ENCODE results near the gene CRTC2.

The CRTC2 gene

DNA sequence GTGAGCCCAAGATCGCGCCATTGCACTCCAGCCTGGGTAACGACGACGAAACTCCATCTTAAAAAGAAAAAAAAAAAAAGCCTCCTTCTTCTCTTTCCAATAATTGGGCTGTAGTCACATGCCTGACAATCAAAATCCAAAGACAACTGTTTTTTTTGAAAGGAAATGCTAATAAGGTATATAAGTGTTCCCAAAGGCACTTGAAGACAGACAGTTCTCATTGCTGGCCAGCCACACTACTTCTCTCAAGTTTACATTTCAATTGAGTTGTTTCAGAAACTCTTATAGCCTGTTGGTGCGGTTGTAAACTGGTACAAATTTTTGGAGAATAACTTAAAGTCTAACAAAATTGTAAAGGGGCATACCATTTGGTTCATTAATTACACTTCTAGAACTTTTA is 58.9 kb downstream of the CRTC2 start:
- TF ChIP-seq, protein P1, sequence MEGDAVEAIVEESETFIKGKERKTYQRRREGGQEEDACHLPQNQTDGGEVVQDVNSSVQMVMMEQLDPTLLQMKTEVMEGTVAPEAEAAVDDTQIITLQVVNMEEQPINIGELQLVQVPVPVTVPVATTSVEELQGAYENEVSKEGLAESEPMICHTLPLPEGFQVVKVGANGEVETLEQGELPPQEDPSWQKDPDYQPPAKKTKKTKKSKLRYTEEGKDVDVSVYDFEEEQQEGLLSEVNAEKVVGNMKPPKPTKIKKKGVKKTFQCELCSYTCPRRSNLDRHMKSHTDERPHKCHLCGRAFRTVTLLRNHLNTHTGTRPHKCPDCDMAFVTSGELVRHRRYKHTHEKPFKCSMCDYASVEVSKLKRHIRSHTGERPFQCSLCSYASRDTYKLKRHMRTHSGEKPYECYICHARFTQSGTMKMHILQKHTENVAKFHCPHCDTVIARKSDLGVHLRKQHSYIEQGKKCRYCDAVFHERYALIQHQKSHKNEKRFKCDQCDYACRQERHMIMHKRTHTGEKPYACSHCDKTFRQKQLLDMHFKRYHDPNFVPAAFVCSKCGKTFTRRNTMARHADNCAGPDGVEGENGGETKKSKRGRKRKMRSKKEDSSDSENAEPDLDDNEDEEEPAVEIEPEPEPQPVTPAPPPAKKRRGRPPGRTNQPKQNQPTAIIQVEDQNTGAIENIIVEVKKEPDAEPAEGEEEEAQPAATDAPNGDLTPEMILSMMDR (conservative IDR thresholded peaks at IDR 0.05; ENCODE audit: low read depth, low read length): no peak
- no peak overlapping the region for H3K4me3 ChIP-seq (ENCODE audit: low read length)
- no peak for DNase-seq (ENCODE audit: low read depth)
